H9 (cell line): ENCODE measurements around the gene NRXN2. TPM values are rescaled to one million over a fixed set of nuclear protein-coding genes. Genes with fewer than 3 reads are reported as not detected.

Source experiments
- DNase-seq: peaks from one replicate; pipeline ENCODE4 v3.0.0-alpha.2; 2017
- H2AFZ ChIP-seq: one replicate; pipeline ENCODE4 v1.6.1; 2013; ENCODE audit warnings: mild to moderate bottlenecking, low read length, control low read depth, moderate library complexity
- H2AK5ac ChIP-seq: 2 replicates; pipeline ENCODE4 v1.6.1; 2013; ENCODE audit warnings: low read length, control low read depth, mixed read lengths; ENCODE audit not compliant: insufficient read length
- H2BK120ac ChIP-seq: one replicate; pipeline ENCODE4 v1.6.1; 2013; ENCODE audit warnings: low read depth, mild to moderate bottlenecking, low read length, control low read depth, inconsistent platforms; ENCODE audit not compliant: poor library complexity, severe bottlenecking
- H2BK12ac ChIP-seq: 2 replicates; pipeline ENCODE4 v1.6.1; 2013; ENCODE audit warnings: low read length, control low read depth, mixed read lengths, low read depth; ENCODE audit not compliant: insufficient read length
- H2BK15ac ChIP-seq: 2 replicates; pipeline ENCODE4 v1.6.1; 2013; ENCODE audit warnings: low read depth, low read length, control low read depth
- H2BK20ac ChIP-seq: one replicate; pipeline ENCODE4 v1.6.1; 2013; ENCODE audit warnings: low read depth, mild to moderate bottlenecking, low read length, control low read depth, inconsistent platforms; ENCODE audit not compliant: poor library complexity, severe bottlenecking
- H2BK5ac ChIP-seq: 2 replicates; pipeline ENCODE4 v1.6.1; 2013; ENCODE audit warnings: low read length, control low read depth, mixed read lengths; ENCODE audit not compliant: insufficient read length
- H3K14ac ChIP-seq: 2 replicates; pipeline ENCODE4 v1.6.1; 2013; ENCODE audit warnings: low read length, control low read depth; ENCODE audit not compliant: insufficient read depth
- H3K18ac ChIP-seq: 2 replicates; pipeline ENCODE4 v1.6.1; 2013; ENCODE audit warnings: low read depth, mild to moderate bottlenecking, mixed read lengths, low read length, control low read depth; ENCODE audit not compliant: insufficient read length
- H3K23ac ChIP-seq: 2 replicates; pipeline ENCODE4 v1.6.1; 2013; ENCODE audit warnings: low read length, control low read depth, mixed read lengths, low read depth; ENCODE audit not compliant: insufficient read length
- H3K23me2 ChIP-seq: 2 replicates; pipeline ENCODE4 v1.6.1; 2013; ENCODE audit warnings: low read depth, mild to moderate bottlenecking, mixed read lengths, low read length, control low read depth; ENCODE audit not compliant: insufficient read length, poor library complexity, severe bottlenecking
- H3K27ac ChIP-seq: 2 replicates; pipeline ENCODE4 v1.5.1; 2013; ENCODE audit warnings: low read length, control low read depth, mixed read lengths, low read depth; ENCODE audit not compliant: insufficient read length
- H3K27me3 ChIP-seq: 2 replicates; pipeline ENCODE4 v1.6.1; 2013; ENCODE audit warnings: low read length, control low read depth, inconsistent platforms; ENCODE audit not compliant: insufficient read depth
- H3K4ac ChIP-seq: 2 replicates; pipeline ENCODE4 v1.6.1; 2013; ENCODE audit warnings: low read depth, mild to moderate bottlenecking, control low read depth, inconsistent platforms, low read length, moderate library complexity
- H3K4me1 ChIP-seq: 2 replicates; pipeline ENCODE4 v1.6.1; 2013; ENCODE audit warnings: low read length, control low read depth, inconsistent platforms; ENCODE audit not compliant: insufficient read depth
- H3K4me2 ChIP-seq: 2 replicates; pipeline ENCODE4 v1.6.1; 2013; ENCODE audit warnings: low read length, control low read depth, mixed read lengths; ENCODE audit not compliant: insufficient read length, insufficient read depth
- H3K56ac ChIP-seq: 2 replicates; pipeline ENCODE4 v1.6.1; 2013; ENCODE audit warnings: low read depth, mild to moderate bottlenecking, mixed read lengths, low read length, control low read depth; ENCODE audit not compliant: insufficient read length
- H3K79me1 ChIP-seq: 2 replicates; pipeline ENCODE4 v1.6.1; 2013; ENCODE audit warnings: low read depth, mild to moderate bottlenecking, moderate library complexity, low read length, control low read depth, inconsistent platforms; ENCODE audit not compliant: insufficient read depth, poor library complexity, severe bottlenecking
- H3K79me2 ChIP-seq: 2 replicates; pipeline ENCODE4 v1.6.1; 2013; ENCODE audit warnings: low read length, control low read depth, inconsistent platforms; ENCODE audit not compliant: insufficient read depth
- H3K9ac ChIP-seq: 2 replicates; pipeline ENCODE4 v1.6.1; 2013; ENCODE audit warnings: low read length, control low read depth, mixed read lengths; ENCODE audit not compliant: insufficient read length; ENCODE audit errors: extremely low read depth
- H3K9me3 ChIP-seq: one replicate; pipeline ENCODE4 v1.6.1; 2013; ENCODE audit warnings: low read depth, low read length, inconsistent platforms; ENCODE audit not compliant: control insufficient read depth
- H3T11ph ChIP-seq: one replicate; pipeline ENCODE4 v1.6.1; 2013; ENCODE audit warnings: mild to moderate bottlenecking, low read length, control low read depth, inconsistent platforms
- H4K20me1 ChIP-seq: one replicate; pipeline ENCODE4 v1.6.1; 2013; ENCODE audit not compliant: control insufficient read depth, insufficient read length, insufficient read depth
- H4K5ac ChIP-seq: 2 replicates; pipeline ENCODE4 v1.6.1; 2013; ENCODE audit warnings: low read depth, mild to moderate bottlenecking, mixed read lengths, low read length, control low read depth; ENCODE audit not compliant: insufficient read length
- H4K8ac ChIP-seq: replicated peaks from 2 replicates; pipeline ENCODE4 v1.6.1; 2013; ENCODE audit warnings: low read length, control low read depth, mixed read lengths, low read depth; ENCODE audit not compliant: insufficient read length
- H4K91ac ChIP-seq: 2 replicates; pipeline ENCODE4 v1.6.1; 2013; ENCODE audit warnings: low read depth, mild to moderate bottlenecking, moderate library complexity, mixed read lengths, low read length, control low read depth; ENCODE audit not compliant: insufficient read length
- H3K27ac Mint-ChIP-seq, 3 experiments: 2 replicates in 2 of 3; 3 replicates in 1 of 3; pipeline ENCODE4 v1.8.0; 2020 to 2021; ENCODE audit warnings: mixed read lengths in 3 of 3, mild to moderate bottlenecking in 1 of 3, moderate library complexity in 1 of 3
- H3K27me3 Mint-ChIP-seq: 2 replicates; pipeline ENCODE4 v1.8.0; 2021; ENCODE audit warnings: low read depth, mild to moderate bottlenecking, moderate library complexity, mixed read lengths
- H3K36me3 Mint-ChIP-seq, 3 experiments: 2 replicates in 2 of 3; 3 replicates in 1 of 3; pipeline ENCODE4 v1.8.0; 2020 to 2021; ENCODE audit warnings: low read depth in 3 of 3, mixed read lengths in 3 of 3; ENCODE audit not compliant: insufficient read depth in 1 of 3
- H3K4me1 Mint-ChIP-seq, 2 experiments: 2 replicates each; pipeline ENCODE4 v1.8.0; 2020; ENCODE audit warnings: mixed read lengths in 2 of 2
- H3K4me3 Mint-ChIP-seq, 2 experiments: 2 replicates in 1 of 2; 3 replicates in 1 of 2; pipeline ENCODE4 v1.8.0; 2020 to 2021; ENCODE audit warnings: mild to moderate bottlenecking in 2 of 2, mixed read lengths in 2 of 2, moderate library complexity in 1 of 2
- H3K9me3 Mint-ChIP-seq, 2 experiments: 2 replicates in 1 of 2; 3 replicates in 1 of 2; pipeline ENCODE4 v1.8.0; 2020; ENCODE audit warnings: mild to moderate bottlenecking in 2 of 2, mixed read lengths in 2 of 2, moderate library complexity in 1 of 2
- WGBS: extraction: QIAGEN DNeasy Blood & Tissue Kit; methylation state at CpG from one replicate; pipeline ENCODE4 v1.1.7; 2013; ENCODE audit warnings: missing lambda C conversion rate, low lambda C conversion rate, mixed read lengths; ENCODE audit not compliant: insufficient read length; ENCODE audit errors: extremely low coverage; 5-methylcytosine and 5-hydroxymethylcytosine counted together
- total RNA-seq: library from RNA; stranded (reverse); gene quantifications from 2 replicates; pipeline ENCODE4 v1.2.1, GENCODE V29; 2021
- TF ChIP-seq, protein P1 (sequence below): fragments of 200-600 bp; sonication (generic); conservative IDR thresholded peaks from 3 replicates; pipeline ENCODE4 v1.8.0; 2021; ENCODE audit warnings: antibody characterized with exemption, mild to moderate bottlenecking

The NRXN2 gene
- total RNA-seq, 1 experiment from 2014 or later: 3.9 TPM

DNA sequence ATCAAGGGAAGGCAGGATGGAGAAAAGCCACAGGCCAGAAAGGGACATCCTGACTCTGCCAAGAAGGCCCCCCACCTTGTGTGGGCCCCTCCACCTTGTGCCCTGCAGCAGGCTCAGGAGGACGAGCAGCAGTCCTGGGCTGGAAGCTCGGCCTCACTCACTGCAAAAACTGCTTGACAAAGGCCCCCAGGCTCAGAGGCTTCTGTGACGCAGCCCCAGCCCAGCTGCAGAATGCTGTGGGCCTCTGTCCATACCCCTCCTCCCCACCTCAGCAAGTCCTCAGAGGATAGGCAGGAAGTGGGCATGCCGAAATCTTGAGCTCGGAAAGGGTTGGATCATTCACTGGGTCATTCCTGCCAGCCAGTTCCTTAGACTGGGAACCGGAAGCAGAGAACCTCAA, 61.9 kb downstream of the NRXN2 start:
- H3K4me1 Mint-ChIP-seq: peaks cover 2 to 21% of the 10 kb centered on the region in 2 experiments
- Histone ChIP-seq H3K23me2 (no peaks in the 10 kb centered on the region), H2BK12ac (no peak overlapping the region), H3K79me1 (no peaks in the 10 kb centered on the region), H2BK120ac (no peak overlapping the region), H4K5ac (no peak overlapping the region), H3K14ac (no peak overlapping the region; the same call in 1 of the 2 replicates), H4K20me1 (no peaks in the 10 kb centered on the region), H2BK20ac (no peak overlapping the region), H3T11ph (no peak overlapping the region), H3K4me2 (no peak overlapping the region), H4K8ac (no peak overlapping the region), H3K18ac (no peak overlapping the region), H2BK15ac (no peak overlapping the region), H2AK5ac (no peak overlapping the region), H3K4ac (no peak overlapping the region), H3K27ac (no peak overlapping the region), H3K4me1 (no peaks in the 10 kb centered on the region), H2BK5ac (no peak overlapping the region), H4K91ac (no peak overlapping the region), H3K9ac (no peak overlapping the region), H3K9me3 (no peaks in the 10 kb centered on the region), H2AFZ (no peak overlapping the region), H3K79me2 (no peaks in the 10 kb centered on the region), H3K27me3 (no peaks in the 10 kb centered on the region), H3K56ac (no peak overlapping the region), H3K23ac (no peak overlapping the region)
- peaks cover 5% of the 10 kb centered on the region; the same call in 1 of the 2 replicates for H3K27me3 Mint-ChIP-seq
- no peaks in the 10 kb centered on the region for H3K9me3 Mint-ChIP-seq
- TF ChIP-seq, protein P1, sequence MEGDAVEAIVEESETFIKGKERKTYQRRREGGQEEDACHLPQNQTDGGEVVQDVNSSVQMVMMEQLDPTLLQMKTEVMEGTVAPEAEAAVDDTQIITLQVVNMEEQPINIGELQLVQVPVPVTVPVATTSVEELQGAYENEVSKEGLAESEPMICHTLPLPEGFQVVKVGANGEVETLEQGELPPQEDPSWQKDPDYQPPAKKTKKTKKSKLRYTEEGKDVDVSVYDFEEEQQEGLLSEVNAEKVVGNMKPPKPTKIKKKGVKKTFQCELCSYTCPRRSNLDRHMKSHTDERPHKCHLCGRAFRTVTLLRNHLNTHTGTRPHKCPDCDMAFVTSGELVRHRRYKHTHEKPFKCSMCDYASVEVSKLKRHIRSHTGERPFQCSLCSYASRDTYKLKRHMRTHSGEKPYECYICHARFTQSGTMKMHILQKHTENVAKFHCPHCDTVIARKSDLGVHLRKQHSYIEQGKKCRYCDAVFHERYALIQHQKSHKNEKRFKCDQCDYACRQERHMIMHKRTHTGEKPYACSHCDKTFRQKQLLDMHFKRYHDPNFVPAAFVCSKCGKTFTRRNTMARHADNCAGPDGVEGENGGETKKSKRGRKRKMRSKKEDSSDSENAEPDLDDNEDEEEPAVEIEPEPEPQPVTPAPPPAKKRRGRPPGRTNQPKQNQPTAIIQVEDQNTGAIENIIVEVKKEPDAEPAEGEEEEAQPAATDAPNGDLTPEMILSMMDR: no peak
- DNase-seq: no peak
- no peak overlapping the region for H3K4me3 Mint-ChIP-seq
- H3K27ac Mint-ChIP-seq: no peak overlapping the region; a peak in 1 of 7 replicates
- no peaks in the 10 kb centered on the region; a peak in 2 of 7 replicates for H3K36me3 Mint-ChIP-seq
- no CpG with 5 or more reads among the region's 6 CpGs for WGBS
